Stimulated activated CD8-positive, alpha-beta memory T cell treated with anti-CD3 and anti-CD28 coated beads, Interleukin-7, amount 100 ng/mL, for 48 hours (primary cell): ENCODE data around the gene AJM1.
A peak's percentile ranks its signal among the peaks of the same experiment; 100 is the strongest.

Experiments
- DNase-seq, 2 donors: peaks; one replicate each; pipeline ENCODE4 v3.0.0-alpha.2; 2020; ENCODE audit warnings: low read depth in 1 of 2; ENCODE audit errors: extremely low read depth in 1 of 2

The AJM1 gene

DNA sequence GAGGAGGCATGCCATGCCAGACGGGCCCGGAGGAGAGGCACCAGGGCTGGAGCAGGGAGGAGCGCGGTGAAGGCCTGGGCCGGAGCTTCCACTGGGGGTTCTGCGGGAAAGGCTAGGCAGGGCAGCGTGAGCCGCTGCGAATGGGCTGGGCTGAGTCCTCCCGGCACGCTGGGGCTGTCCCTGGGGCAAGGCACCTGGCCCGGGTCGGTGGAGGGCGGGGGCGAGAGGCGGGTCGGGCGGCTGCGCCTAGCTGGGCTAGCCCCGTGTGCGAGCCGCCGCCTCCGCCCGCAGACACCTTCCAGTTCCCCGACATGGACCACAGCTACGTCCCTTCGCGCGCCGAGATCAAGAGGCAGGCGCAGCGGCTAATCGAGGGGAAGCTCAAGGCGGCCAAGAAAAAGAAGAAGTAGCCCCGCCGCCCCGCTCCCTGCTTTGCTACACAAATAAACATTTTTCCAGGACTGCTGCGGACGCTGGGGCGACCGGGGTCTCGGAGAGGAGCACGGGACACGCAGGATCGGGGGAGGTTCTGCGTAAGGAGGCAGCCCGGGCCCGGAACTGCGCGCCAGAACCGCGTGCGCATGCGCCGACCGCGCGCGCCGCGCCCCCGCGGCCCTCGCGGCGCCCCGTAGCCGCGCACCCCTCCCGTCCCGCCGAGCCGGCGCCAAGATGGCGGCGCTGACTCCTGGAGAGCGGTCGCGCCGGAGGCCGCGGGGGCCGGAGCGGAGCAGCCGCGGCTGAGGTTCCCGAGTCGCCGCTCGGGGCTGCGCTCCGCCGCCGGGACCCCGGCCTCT lies 34.8 kb upstream of the AJM1 start, which contains the start of gene RABL6:
TSS of gene RABL6 (plus strand) at position 668 of the 794 bp plus-strand sequence. CDS start 249 bp downstream, outside the sequence.
- peak; percentile 65 to 71 for DNase-seq

GRCh38 chr9:136808075-136808805 lies 34.0 kb upstream of the AJM1 start:
- no peak for DNase-seq

- DNase-seq, result no peak
Measured at GRCh38 chr9:136808806-136809158, 33.5 kb upstream of the AJM1 start.

DNA sequence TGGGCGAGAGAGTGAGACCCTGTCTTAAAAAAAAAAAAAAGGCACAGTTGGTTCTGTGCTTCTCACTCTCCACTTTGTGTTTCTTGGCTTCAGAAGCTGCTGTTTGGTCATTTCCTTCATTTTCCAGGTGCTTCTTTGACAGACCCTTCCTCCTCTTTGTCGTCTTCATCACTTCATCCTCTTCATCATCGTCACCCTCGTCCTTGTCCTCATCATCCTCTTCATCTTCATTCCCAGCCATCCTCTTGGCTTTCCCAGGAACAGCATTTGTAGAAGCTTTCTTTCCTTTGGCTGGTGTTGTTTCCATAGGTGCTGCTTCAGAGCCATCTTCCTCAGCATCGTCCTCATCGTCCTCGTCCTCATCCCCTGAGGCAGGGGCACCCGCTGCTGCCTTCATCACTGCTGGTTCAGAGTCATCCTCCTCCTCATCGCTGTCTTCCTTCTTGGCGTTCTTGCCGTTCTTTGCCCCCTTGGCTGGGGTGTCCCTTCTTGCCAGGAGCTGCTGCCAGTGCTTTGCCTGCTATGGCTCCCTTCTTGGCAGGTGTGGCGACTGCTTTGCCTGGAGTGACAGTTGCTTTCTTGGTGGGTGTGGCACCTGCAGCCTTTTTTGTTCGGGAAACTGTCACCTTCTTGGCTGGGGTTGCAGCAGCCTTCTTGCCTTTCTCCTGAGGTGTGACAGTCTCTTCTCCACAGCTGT lies 27.4 kb upstream of the AJM1 start:
- DNase-seq, result no peak

DNA sequence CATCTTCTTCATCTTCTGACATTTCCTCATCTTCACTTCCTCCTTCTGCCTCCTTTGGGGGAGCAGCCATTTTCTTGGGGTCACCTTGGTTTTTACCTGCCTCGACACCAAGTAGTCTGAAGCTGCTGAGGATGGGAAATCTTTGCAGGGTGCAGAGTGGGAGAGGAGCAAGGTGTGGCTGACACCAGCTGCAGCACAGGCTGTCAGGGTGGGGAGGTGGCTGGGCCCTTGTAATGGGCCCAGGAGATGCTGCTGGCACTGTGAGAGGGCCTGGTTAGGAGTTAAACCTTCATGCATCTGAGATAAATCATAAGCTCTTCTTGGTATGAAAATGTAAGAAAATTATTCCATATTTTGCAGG lies 26.9 kb upstream of the AJM1 start:
- no peak for DNase-seq

DNA sequence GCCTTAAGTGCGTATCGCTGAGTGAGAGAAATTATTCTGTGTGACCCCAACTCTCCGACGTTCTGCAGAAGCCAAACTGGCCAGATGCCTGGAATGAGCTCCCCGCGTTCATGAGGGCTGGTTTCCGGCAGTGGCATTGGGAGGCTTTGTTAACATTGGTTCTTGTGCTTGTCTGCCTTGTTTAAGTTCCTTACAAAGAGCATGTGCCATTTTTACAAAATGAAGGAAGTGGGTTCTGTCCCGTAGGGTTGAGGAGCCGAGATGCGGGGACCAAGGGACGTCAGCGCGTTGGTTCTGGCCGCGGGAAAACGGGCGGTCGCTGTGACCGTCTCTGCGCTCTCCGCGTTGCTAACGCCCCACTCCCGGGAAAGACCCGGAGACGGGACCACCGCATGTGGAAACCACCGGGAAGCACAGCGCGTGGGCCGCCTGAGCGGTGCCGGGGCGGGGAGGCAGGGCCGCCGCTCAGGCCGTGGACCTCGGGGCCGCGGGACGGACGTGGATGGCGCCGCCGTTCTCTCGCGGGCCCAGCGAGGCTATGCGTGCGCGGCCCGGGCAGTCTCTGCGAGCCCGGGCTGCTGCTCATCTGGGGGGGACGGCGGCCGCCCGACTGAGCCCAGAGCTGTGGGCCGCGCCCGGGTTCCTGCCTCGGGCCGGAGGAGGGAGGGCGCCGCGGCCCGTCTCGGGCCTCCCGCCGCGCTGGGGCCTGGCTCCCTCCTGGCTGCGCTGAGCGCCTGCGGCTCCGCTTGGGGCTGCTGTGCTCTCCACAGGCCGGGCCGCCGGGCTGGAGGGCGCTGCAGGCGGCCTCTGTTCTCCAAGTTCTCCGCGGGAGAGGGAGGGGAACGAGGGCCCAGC lies 21.1 kb upstream of the AJM1 start:
- no peak for DNase-seq

DNA sequence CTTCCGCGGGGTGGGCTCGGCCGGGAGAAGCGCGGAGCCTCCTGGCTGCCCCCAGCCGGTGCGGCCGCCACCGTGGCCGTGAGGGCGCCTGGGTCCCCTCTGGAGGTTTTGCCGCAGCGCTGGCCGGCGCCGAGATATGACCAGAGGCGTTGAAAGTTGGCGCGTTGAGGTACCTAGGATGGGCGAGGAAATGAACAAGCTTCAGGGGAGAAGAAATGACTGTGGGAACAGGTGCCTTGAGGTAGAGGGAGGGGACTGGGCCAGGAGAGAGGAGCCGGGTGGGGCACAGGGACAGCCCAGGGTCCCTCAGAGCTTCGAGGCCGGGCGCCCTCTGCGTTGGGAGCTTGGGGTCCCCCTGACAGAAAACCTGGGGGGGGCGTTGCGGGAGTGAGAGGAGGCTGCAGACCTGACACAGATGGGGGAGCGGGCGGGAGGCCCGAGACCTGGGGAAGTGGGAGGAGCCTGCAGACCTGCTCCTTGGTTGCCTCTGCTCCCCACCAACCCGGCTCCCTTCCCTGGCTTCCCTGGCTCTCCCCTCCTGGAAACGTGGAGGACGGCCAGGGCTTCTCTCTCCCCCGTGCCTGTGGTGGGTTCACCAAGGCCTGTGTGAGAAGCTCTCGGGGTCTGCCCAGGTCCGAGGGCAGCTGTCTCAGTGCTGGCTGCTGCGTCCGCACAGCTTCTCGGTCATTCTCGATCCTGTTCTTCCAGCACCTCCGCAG lies 20.3 kb upstream of the AJM1 start:
- DNase-seq, result no peak

- DNase-seq, result no peak
Measured at GRCh38 chr9:136823136-136824046, 18.9 kb upstream of the AJM1 start.

DNA sequence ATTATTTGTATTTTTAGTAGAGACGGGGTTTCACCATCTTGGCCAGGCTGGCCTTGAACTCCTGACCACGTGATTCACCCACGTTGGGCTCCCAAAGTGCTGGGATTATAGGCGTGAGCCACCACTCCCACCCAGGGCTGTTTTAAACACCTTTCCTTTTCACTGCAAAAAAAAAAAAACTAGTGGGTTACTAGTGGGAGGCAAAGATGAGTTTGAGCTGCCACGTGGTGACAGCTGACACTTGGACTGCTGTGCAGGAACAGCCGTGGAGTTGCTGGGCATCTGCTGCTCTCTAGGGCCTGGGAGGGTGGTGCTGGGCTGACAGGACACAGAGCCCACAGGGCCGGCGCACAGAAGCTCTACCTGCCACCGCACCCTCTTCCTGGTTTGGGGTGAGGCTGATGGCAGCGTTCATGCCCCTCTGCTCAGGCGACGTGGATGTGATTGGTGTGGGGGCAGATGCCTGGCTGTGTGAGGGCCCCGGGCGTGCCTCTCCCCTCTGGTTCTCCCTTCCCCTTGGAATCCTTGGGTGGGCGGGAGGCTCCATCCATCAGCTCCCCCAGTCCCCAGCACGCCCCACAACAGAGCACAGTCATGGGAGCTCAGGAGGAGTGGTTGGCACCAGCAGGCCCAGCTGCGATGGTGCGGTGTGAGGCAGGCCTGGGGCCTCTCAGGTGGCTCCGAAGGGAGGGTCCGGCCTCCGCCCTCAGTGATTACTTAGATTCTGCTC lies 17.6 kb upstream of the AJM1 start:
- no peak for DNase-seq

DNA sequence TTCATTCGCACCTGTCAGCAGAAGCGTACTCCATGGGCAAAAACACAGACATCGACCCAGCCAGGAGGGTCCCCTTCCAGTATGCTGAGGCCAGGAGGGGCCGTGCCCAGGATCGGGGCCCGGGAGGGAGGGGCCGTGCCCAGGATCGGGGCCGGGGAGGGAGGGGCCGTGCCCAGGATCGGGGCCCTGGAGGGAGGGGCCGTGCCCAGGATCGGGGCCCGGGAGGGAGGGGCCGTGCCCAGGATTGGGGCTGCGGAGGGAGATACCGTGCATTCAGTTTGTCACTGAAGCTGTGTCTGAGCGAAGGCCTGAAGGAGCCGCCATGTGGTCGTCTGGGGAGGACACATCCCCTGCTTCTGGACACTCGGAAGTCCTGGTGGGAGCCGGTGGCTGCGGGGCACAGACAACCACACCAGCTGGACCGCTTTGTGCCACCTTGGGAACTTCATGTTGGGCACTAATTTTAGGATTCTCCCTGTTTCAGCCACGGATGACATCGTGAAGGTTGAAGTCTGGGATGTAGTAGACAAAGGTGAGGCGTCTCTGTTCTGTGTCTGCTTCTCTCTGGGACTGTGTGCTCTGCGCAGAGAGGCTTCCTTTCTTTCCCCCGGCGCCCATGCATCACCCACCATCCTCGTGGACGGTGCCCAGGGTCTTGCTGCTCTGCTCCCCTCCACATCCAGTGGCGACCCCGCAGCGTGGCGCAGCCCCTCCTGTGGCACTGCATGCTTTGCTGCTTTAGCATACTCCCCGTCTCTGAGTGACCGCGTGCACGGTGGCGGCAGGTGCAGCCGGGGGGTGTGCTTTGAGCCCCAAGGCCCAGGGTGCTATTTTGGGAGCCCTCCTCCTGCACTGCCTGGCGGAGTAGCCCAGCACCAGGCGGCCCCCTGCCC lies 16.7 kb upstream of the AJM1 start:
- DNase-seq, result no peak

GRCh38 chr9:136826188-136826541 lies 16.1 kb upstream of the AJM1 start:
- DNase-seq, result no peak

- DNase-seq, result no peak
Measured at GRCh38 chr9:136826703-136827582, 15.3 kb upstream of the AJM1 start.

DNA sequence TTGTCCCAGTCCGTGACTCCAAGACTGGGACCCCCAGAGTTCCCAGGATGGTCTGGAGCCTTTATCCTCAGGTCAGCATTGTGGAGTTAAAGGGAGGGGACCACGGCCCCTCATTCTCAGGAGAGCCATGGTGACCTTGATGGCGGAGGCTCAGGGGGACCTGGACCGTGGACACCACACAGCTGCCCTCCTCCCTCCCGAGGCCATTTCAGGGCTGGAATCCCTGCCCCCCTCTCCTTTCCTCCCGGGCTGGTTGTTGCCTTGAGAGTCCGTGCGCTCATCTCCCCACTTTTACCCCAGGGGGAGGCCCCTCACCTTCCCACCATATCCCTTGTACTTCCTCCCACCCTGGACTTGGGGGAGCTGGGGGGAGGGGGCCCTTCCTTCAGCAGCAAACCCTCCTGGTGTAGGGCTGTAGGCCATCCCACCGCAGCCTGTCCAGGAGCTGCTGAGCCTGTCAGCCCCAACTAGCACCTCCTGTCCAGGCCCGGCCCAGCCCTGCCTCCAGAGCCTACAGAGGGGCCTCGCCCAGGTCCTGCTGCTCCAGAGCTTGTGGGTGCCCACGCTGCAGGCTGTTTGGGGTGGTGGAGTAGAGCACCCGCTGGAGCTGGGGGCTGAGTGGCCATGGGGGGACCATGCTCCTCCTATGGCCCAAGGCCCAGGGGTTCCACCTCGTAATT lies 14.3 kb upstream of the AJM1 start:
- no peak for DNase-seq

GRCh38 chr9:136828474-136829140 lies 13.7 kb upstream of the AJM1 start:
- no peak for DNase-seq

DNA sequence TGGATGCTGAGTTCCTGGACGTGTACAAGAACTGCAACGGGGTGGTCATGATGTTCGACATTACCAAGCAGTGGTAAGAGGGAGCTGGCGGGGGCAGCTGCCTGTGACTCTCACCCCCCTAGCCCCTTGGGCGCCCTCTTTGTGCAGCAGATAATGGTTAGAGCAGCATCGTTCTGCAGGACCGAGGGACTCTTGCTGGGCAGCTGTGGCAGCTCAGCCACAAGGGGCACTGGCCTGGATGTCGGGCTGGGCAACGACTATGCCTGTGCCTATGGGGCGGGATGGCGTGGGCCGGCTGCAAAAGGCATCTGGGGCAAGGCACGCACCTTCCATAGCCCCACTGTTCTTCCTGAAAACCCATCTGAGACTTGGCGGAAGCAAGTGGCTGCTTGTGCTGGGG lies 12.9 kb upstream of the AJM1 start:
- no peak for DNase-seq
